Tibial nerve (tissue), 4 donors: ENCODE measurements around the gene SSH3. TPM values are rescaled to one million over a fixed set of nuclear protein-coding genes. Genes with fewer than 3 reads are reported as not detected.

Experiments used
- DNase-seq, 2 donors: peaks; one replicate each; pipeline ENCODE4 v3.0.0-alpha.2; 2019; ENCODE audit warnings: low spot score in 2 of 2
- H3K27ac ChIP-seq, 4 donors: fragments of 200-600 bp; sonication (generic) in 3 of 4; one replicate each; pipeline ENCODE4 v1.5.1; 2017 to 2019; ENCODE audit warnings: mild to moderate bottlenecking in 1 of 4
- H3K27me3 ChIP-seq, 2 donors: fragments of 200-600 bp; sonication (generic) in 1 of 2; one replicate each; pipeline versions ENCODE4 v1.5.1 to v1.6.0; 2017 to 2019
- H3K36me3 ChIP-seq, 3 donors: fragments of 200-600 bp; sonication (generic); one replicate each; pipeline ENCODE4 v1.5.1; 2018 to 2019
- H3K4me1 ChIP-seq, 4 donors: fragments of 200-600 bp; sonication (generic) in 3 of 4; one replicate each; pipeline ENCODE4 v1.5.1; 2017 to 2019
- H3K4me3 ChIP-seq, 4 donors: fragments of 200-600 bp; sonication (generic) in 3 of 4; one replicate each; pipeline ENCODE4 v1.5.1; 2017 to 2019; ENCODE audit warnings: mild to moderate bottlenecking in 1 of 4, moderate library complexity in 1 of 4
- H3K9me3 ChIP-seq, 4 donors: fragments of 200-600 bp; sonication (generic) in 3 of 4; one replicate each; pipeline ENCODE4 v1.5.1; 2017 to 2019
- EP300 ChIP-seq, 2 donors: sonication (generic); formaldehyde crosslinking; IDR thresholded peaks; one replicate each; pipeline ENCODE4 v1.6.1; 2017; ENCODE audit warnings: antibody characterized with exemption in 2 of 2, mild to moderate bottlenecking in 1 of 2
- POLR2A ChIP-seq, 2 donors: fragments of 450-650 bp; IDR thresholded peaks; one replicate each; pipeline ENCODE4 v1.6.1; 2017; ENCODE audit warnings: antibody characterized with exemption in 2 of 2, mild to moderate bottlenecking in 2 of 2, moderate library complexity in 2 of 2
- WGBS, 2 donors: methylation state at CpG; one replicate each; pipeline ENCODE4 v1.1.5; 2018; 5-methylcytosine and 5-hydroxymethylcytosine counted together
- total RNA-seq, 4 donors: library from RNA; depleted of rRNA; stranded (reverse); fragments of >200 nt; gene quantifications; one replicate each; pipeline ENCODE4 v1.1.0, GENCODE V29; 2016
- TF ChIP-seq, protein P1 (sequence below), 5 experiments: fragments of 200-600 bp in 3 of 5; fragments of 450-650 bp in 2 of 5; sonication (generic) in 3 of 5; IDR thresholded peaks; one replicate each; pipeline ENCODE4 v1.5.1; 2016 to 2019; ENCODE audit warnings: antibody characterized with exemption in 5 of 5, mild to moderate bottlenecking in 3 of 5, moderate library complexity in 2 of 5

Gene SSH3
- total RNA-seq, 4 donors from 2014 or later = 28.5 to 51.6 (median 43.1) TPM

DNA sequence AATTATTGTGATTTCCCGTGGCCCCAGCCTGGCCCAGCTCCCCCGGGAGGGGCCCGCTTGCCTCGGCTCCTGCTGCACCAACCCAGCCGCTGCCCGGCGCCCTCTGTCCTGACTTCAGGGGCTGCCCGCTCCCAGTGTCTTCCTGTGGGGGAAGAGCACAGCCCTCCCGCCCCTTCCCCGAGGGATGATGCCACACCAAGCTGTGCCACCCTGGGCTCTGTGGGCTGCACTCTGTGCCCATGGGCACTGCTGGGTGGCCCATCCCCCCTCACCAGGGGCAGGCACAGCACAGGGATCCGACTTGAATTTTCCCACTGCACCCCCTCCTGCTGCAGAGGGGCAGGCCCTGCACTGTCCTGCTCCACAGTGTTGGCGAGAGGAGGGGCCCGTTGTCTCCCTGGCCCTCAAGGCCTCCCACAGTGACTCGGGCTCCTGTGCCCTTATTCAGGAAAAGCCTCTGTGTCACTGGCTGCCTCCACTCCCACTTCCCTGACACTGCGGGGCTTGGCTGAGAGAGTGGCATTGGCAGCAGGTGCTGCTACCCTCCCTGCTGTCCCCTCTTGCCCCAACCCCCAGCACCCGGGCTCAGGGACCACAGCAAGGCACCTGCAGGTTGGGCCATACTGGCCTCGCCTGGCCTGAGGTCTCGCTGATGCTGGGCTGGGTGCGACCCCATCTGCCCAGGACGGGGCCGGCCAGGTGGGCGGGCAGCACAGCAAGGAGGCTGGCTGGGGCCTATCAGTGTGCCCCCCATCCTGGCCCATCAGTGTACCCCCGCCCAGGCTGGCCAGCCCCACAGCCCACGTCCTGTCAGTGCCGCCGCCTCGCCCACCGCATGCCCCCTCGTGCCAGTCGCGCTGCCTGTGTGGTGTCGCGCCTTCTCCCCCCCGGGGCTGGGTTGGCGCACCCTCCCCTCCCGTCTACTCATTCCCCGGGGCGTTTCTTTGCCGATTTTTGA, 17.5 kb upstream of the SSH3 start:
- Histone ChIP-seq H3K4me1 (peaks cover 0 to 47% (median 33%) of the 10 kb centered on the region in 4 donors), H3K4me3 (no peak overlapping the region), H3K36me3 (peaks cover 5 to 71% (median 54%) of the 10 kb centered on the region in 3 donors), H3K9me3 (no peaks in the 10 kb centered on the region), H3K27ac (peak overlapping the region in 3 of 4 donors; percentile 90 to 96 (median 96)), H3K27me3 (no peaks in the 10 kb centered on the region)
- WGBS, 2 donors = 80 to 88% methylated on average over 32 to 39 of the region's 39 CpGs
- TF ChIP-seq EP300 (IDR thresholded peaks at IDR 0.05) = no peak
- TF ChIP-seq POLR2A (IDR thresholded peaks at IDR 0.05) = no peak
- TF ChIP-seq, protein P1, sequence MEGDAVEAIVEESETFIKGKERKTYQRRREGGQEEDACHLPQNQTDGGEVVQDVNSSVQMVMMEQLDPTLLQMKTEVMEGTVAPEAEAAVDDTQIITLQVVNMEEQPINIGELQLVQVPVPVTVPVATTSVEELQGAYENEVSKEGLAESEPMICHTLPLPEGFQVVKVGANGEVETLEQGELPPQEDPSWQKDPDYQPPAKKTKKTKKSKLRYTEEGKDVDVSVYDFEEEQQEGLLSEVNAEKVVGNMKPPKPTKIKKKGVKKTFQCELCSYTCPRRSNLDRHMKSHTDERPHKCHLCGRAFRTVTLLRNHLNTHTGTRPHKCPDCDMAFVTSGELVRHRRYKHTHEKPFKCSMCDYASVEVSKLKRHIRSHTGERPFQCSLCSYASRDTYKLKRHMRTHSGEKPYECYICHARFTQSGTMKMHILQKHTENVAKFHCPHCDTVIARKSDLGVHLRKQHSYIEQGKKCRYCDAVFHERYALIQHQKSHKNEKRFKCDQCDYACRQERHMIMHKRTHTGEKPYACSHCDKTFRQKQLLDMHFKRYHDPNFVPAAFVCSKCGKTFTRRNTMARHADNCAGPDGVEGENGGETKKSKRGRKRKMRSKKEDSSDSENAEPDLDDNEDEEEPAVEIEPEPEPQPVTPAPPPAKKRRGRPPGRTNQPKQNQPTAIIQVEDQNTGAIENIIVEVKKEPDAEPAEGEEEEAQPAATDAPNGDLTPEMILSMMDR (IDR thresholded peaks at IDR 0.05) = no peak
- no peak for DNase-seq

DNA sequence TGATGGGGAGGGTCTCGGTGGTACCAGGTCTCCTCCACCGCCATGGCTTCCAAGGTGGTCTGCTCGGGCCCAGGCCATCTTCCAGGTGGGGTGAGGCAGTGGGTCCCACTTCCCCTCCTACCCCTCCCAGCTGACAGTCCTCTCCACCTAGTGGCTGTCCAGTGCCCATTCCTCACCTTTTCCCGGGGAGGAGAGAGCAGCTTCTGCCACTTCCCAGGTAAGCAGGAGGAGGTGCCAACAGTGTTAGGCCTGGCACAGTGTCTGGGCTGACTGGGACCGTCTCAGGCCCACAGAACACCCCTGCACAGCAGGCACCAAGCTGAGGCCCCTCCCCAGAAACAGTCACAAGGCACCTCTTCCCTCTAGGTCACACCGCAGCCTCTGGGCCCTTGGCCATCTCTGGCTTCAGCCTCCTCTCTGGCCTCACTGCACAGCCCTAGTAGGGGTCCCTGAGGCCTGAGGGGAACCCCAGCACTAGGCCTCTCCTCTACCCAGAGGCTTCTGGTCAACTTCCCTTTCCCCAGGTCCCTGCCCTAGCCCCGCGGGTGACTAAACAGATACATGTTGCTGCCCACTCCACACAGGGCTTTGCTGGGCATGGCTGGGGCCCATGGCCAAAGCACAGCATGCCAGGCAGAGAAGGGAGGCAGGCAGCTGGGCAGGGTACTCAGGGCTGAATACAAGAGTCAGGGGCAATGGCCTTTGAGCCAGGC, 16.6 kb upstream of the SSH3 start:
- H3K27ac ChIP-seq = peak overlapping the region; percentile 84 to 96 (median 93)
- TF ChIP-seq, protein P1 (IDR thresholded peaks at IDR 0.05) = no peak
- H3K9me3 ChIP-seq = no peaks in the 10 kb centered on the region
- no peak for DNase-seq
- peaks cover 5 to 69% (median 45%) of the 10 kb centered on the region in 3 donors for H3K36me3 ChIP-seq
- H3K4me1 ChIP-seq = peaks cover 0 to 51% (median 35%) of the 10 kb centered on the region in 4 donors
- H3K4me3 ChIP-seq = no peak overlapping the region
- no peaks in the 10 kb centered on the region for H3K27me3 ChIP-seq
- 70 to 83% methylated on average over 6 to 8 of the region's 8 CpGs for WGBS, 2 donors

DNA sequence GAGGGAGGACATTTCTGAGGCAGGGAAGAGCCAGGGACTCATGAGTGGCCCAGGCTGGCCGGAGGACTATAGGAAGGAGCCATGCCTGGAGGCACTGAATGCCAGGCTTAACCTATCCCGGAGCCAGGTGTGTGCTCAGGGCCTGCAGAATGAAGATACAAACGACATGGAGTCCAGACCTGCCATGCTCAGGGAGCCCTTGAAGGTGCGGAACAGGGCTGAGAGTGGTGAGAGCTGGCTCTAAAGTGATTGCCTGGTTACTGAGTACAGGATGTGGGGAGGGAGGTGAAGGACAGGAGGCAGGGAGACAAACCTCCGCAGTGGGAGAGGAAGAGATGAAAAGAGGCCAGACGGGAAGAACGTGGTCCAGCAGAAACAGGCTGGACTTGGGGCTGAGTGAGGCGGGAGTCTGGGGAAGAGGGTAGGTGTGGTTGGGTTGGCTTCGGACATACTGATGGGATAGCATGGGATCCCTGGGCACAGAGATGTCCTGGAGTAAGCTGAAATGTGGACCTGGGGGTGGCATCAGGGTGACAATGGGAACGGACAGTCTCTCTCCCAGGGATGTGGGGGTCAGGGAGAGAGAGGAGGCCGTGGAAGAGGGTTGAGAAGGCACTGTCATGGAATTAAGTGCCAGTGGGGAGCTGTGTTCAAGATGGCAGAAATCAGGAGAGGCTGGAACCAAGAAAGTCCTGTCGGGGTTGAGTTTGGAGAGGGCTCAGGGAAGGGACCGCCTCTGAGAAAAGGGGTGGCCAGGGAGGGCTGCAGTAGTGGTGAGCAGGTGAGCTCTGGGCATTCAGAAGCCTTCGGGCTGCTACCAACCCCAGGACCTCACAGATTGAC, 15.8 kb upstream of the SSH3 start:
- H3K4me3 ChIP-seq = peak overlapping the region in 3 of 4 donors; percentile 75 to 90 (median 87)
- DNase-seq = no peak
- H3K9me3 ChIP-seq = no peaks in the 10 kb centered on the region
- WGBS, 2 donors = 68 to 76% methylated on average over 14 of the region's 14 CpGs
- H3K27ac ChIP-seq = peak overlapping the region; percentile 84 to 96 (median 93)
- no peak for TF ChIP-seq POLR2A (IDR thresholded peaks at IDR 0.05)
- no peak for TF ChIP-seq EP300 (IDR thresholded peaks at IDR 0.05)
- TF ChIP-seq, protein P1 (IDR thresholded peaks at IDR 0.05) = no peak
- H3K36me3 ChIP-seq = peaks cover 5 to 69% (median 37%) of the 10 kb centered on the region in 3 donors
- H3K4me1 ChIP-seq = peaks cover 0 to 58% (median 35%) of the 10 kb centered on the region in 4 donors
- no peaks in the 10 kb centered on the region for H3K27me3 ChIP-seq

DNA sequence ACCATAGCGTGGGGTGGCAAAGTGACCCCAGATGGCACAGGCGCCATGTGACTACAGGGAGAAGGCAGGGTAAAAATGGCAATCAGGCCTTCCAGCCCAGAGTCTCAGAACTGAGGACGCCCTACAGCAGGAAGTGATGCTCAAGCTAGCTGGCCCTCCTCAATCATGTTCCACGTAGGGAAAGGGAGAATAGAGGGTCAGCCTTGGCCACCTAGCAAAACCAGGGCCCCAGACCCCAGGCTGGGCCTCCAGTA, 15.2 kb upstream of the SSH3 start:
- Histone ChIP-seq H3K9me3 (no peaks in the 10 kb centered on the region), H3K27ac (peak overlapping the region; percentile 84 to 96 (median 93)), H3K27me3 (no peaks in the 10 kb centered on the region), H3K36me3 (peaks cover under 1 to 67% (median 33%) of the 10 kb centered on the region in 3 donors), H3K4me1 (peaks cover 0 to 64% (median 35%) of the 10 kb centered on the region in 4 donors), H3K4me3 (peak overlapping the region; percentile 59 to 90 (median 81))
- DNase-seq = no peak
- TF ChIP-seq POLR2A (IDR thresholded peaks at IDR 0.05) = no peak
- no peak for TF ChIP-seq EP300 (IDR thresholded peaks at IDR 0.05)
- TF ChIP-seq, protein P1 (IDR thresholded peaks at IDR 0.05) = no peak
- 29 to 32% methylated on average over 4 of the region's 4 CpGs for WGBS, 2 donors
